Rectal smooth muscle tissue (tissue), 1 donor: Measurements from ENCODE around the gene NIT2.
"Not testable (repeated sequence)": the region's sequence is repeated elsewhere in the genome, so short reads cannot be mapped to it uniquely, and the experiment has no call there.

Experiments
- H3K27ac ChIP-seq: one replicate; pipeline ENCODE4 v1.7.0; 2013; ENCODE audit warnings: low read depth, low read length, inconsistent platforms
- H3K27me3 ChIP-seq: one replicate; pipeline ENCODE4 v1.7.0; 2013; ENCODE audit warnings: low read length; ENCODE audit not compliant: control insufficient read depth, insufficient read depth
- H3K36me3 ChIP-seq: one replicate; pipeline ENCODE4 v1.7.0; 2013; ENCODE audit warnings: low read length; ENCODE audit not compliant: control insufficient read depth, insufficient read depth
- H3K4me1 ChIP-seq: one replicate; pipeline ENCODE4 v1.7.0; 2013; ENCODE audit warnings: low read length; ENCODE audit not compliant: control insufficient read depth, insufficient read depth
- H3K4me3 ChIP-seq: one replicate; pipeline ENCODE4 v1.7.0; 2013; ENCODE audit warnings: low read length
- H3K9ac ChIP-seq: one replicate; pipeline ENCODE4 v1.7.0; 2013; ENCODE audit warnings: low read length

NIT2 gene

GRCh38 chr3:100348727-100349126, 14.2 kb downstream of the NIT2 start:
- H3K36me3 ChIP-seq: peaks cover 28% of the 10 kb centered on the region
- H3K4me1 ChIP-seq: no peaks in the 10 kb centered on the region
- H3K27me3 ChIP-seq: no peaks in the 10 kb centered on the region
- no peak overlapping the region for H3K9ac ChIP-seq
- no peak overlapping the region for H3K27ac ChIP-seq
- no peak overlapping the region for H3K4me3 ChIP-seq

- peaks cover 31% of the 10 kb centered on the region for H3K36me3 ChIP-seq
- H3K27ac ChIP-seq, H3K9ac ChIP-seq, H3K4me3 ChIP-seq, H3K4me1 ChIP-seq, H3K27me3 ChIP-seq: not testable (repeated sequence)
These were observed 17.2 kb downstream of the NIT2 start for GRCh38 chr3:100351770-100352169.

- Histone ChIP-seq H3K27me3 (no peaks in the 10 kb centered on the region), H3K36me3 (peaks cover 31% of the 10 kb centered on the region), H3K27ac (no peak overlapping the region), H3K4me3 (no peak overlapping the region), H3K4me1 (no peaks in the 10 kb centered on the region), H3K9ac (no peak overlapping the region)
These were observed 18.0 kb downstream of the NIT2 start for GRCh38 chr3:100352296-100353231.

GRCh38 chr3:100354850-100355249, 20.3 kb downstream of the NIT2 start:
- Histone ChIP-seq H3K36me3 (peaks cover 27% of the 10 kb centered on the region), H3K4me3 (no peak overlapping the region), H3K9ac (no peak overlapping the region), H3K4me1 (no peaks in the 10 kb centered on the region), H3K27me3 (no peaks in the 10 kb centered on the region), H3K27ac (no peak overlapping the region)

GRCh38 chr3:100358413-100358812, 23.9 kb downstream of the NIT2 start:
- Histone ChIP-seq H3K4me1 (no peaks in the 10 kb centered on the region), H3K36me3 (peaks cover 13% of the 10 kb centered on the region), H3K9ac (no peak overlapping the region), H3K4me3 (no peak overlapping the region), H3K27me3 (no peaks in the 10 kb centered on the region), H3K27ac (no peak overlapping the region)

GRCh38 chr3:100359035-100359434, 24.5 kb downstream of the NIT2 start:
- H3K4me1 ChIP-seq: no peaks in the 10 kb centered on the region
- H3K27me3 ChIP-seq: no peaks in the 10 kb centered on the region
- H3K36me3 ChIP-seq: peaks cover 13% of the 10 kb centered on the region
- no peak overlapping the region for H3K27ac ChIP-seq
- no peak overlapping the region for H3K4me3 ChIP-seq
- no peak overlapping the region for H3K9ac ChIP-seq

- Histone ChIP-seq H3K9ac (no peak overlapping the region), H3K36me3 (peaks cover 6% of the 10 kb centered on the region), H3K27me3 (no peaks in the 10 kb centered on the region), H3K27ac (no peak overlapping the region), H3K4me3 (no peak overlapping the region), H3K4me1 (no peaks in the 10 kb centered on the region)
These were observed 26.4 kb downstream of the NIT2 start for GRCh38 chr3:100360757-100361496.

- Histone ChIP-seq H3K4me3 (no peak overlapping the region), H3K27ac (no peak overlapping the region), H3K27me3 (no peaks in the 10 kb centered on the region), H3K9ac (no peak overlapping the region), H3K4me1 (no peaks in the 10 kb centered on the region), H3K36me3 (peaks cover 9% of the 10 kb centered on the region)
These were observed 27.3 kb downstream of the NIT2 start for GRCh38 chr3:100361897-100362296.

GRCh38 chr3:100364421-100364820, 29.9 kb downstream of the NIT2 start:
- Histone ChIP-seq H3K4me3 (no peak overlapping the region), H3K36me3 (peaks cover 12% of the 10 kb centered on the region), H3K27me3 (no peaks in the 10 kb centered on the region), H3K4me1 (no peaks in the 10 kb centered on the region), H3K9ac (no peak overlapping the region), H3K27ac (no peak overlapping the region)

- H3K4me1 ChIP-seq: no peaks in the 10 kb centered on the region
- peaks cover 11% of the 10 kb centered on the region for H3K36me3 ChIP-seq
- H3K4me3 ChIP-seq: no peak overlapping the region
- H3K27me3 ChIP-seq: no peaks in the 10 kb centered on the region
- no peak overlapping the region for H3K9ac ChIP-seq
- no peak overlapping the region for H3K27ac ChIP-seq
These were observed 31.9 kb downstream of the NIT2 start for GRCh38 chr3:100366424-100366823.

GRCh38 chr3:100368441-100368840, 33.9 kb downstream of the NIT2 start:
- Histone ChIP-seq H3K4me3 (no peak overlapping the region), H3K4me1 (no peaks in the 10 kb centered on the region), H3K27ac (no peak overlapping the region), H3K9ac (no peak overlapping the region), H3K27me3 (no peaks in the 10 kb centered on the region), H3K36me3 (peaks cover 11% of the 10 kb centered on the region)

GRCh38 chr3:100370756-100371155, 36.2 kb downstream of the NIT2 start:
- no peaks in the 10 kb centered on the region for H3K4me1 ChIP-seq
- H3K9ac ChIP-seq: no peak overlapping the region
- H3K36me3 ChIP-seq: peaks cover 11% of the 10 kb centered on the region
- H3K27me3 ChIP-seq: no peaks in the 10 kb centered on the region
- H3K27ac ChIP-seq: no peak overlapping the region
- no peak overlapping the region for H3K4me3 ChIP-seq
